Measurements from ENCODE around the gene TMEM273.

DNA sequence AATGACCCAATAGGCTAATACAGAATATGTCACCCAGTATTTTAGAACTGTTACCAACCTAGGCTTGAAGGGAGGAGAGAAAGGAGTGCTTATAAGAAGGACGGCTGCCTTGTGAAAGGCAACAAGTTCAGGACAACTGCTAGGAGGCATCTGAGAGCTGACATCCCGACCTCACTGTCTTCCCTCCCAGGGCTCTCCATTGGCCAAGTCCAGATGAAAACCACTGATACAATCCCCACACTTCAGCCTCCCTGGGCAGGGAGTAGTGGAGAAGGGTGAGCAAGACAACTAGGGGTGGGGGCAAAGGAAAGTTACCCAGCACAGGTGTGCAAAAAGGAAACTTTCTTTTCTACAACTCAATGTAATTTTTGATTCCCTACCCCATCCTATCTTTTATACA, 29.5 kb upstream of the TMEM273 start:
- TF ChIP-seq CTCF (IDR thresholded peaks at IDR 0.05) = no peak
- TF ChIP-seq POLR2A (IDR thresholded peaks at IDR 0.05; ENCODE audit: low read depth) = no peak
- TF ChIP-seq POLR2AphosphoS5 (IDR thresholded peaks at IDR 0.05) = no peak
